ENCODE results near the gene ORAI2.

GRCh38 chr7:102424129-102424551 is 9.2 kb upstream of the ORAI2 start:
- TF ChIP-seq CTCF (IDR thresholded peaks at IDR 0.05 in 8 of 11, conservative IDR thresholded peaks at IDR 0.05 in 3 of 11): no peak
- TF ChIP-seq POLR2A (IDR thresholded peaks at IDR 0.05): no peak
- peak in 2 of 3 donors; percentile 42 to 56 for TF ChIP-seq POLR2AphosphoS5 (IDR thresholded peaks at IDR 0.05)
